ENCODE data around the gene ROR1. TPM values are rescaled to one million over a fixed set of nuclear protein-coding genes. Genes with fewer than 3 reads are reported as not detected.

The ROR1 gene
- total and polyA plus RNA-seq, 8 donors = 25.5 to 95.8 (median 83.0) TPM

- intact Hi-C loops (cut with DNase I) = no loop called here
- peak in 1 of 4 donors; percentile 77 for DNase-seq
- Histone ChIP-seq H3K4me3 (no peak overlapping the region), H3K36me3 (no peaks in the 10 kb centered on the region), H3K27ac (peak overlapping the region in 1 of 2 donors; percentile 69), H3K4me1 (no peaks in the 10 kb centered on the region), H3K27me3 (no peaks in the 10 kb centered on the region), H3K9me3 (no peaks in the 10 kb centered on the region)
- ATAC-seq = peak; percentile 90
- TF ChIP-seq CTCF (IDR thresholded peaks at IDR 0.05) = no peak
Measured at GRCh38 chr1:63795455-63795854, 21.6 kb downstream of the ROR1 start.

- intact Hi-C loops (cut with DNase I) = no loop called here
- TF ChIP-seq CTCF (IDR thresholded peaks at IDR 0.05) = no peak
Measured at GRCh38 chr1:63797056-63797726, 23.4 kb downstream of the ROR1 start.

GRCh38 chr1:63798284-63798683 lies 24.5 kb downstream of the ROR1 start:
- ATAC-seq = no peak
- no peak overlapping the region for H3K27ac ChIP-seq
- no peaks in the 10 kb centered on the region for H3K27me3 ChIP-seq
- no peak for TF ChIP-seq CTCF (IDR thresholded peaks at IDR 0.05)
- no peaks in the 10 kb centered on the region for H3K4me1 ChIP-seq
- no peak overlapping the region for H3K4me3 ChIP-seq
- H3K9me3 ChIP-seq = no peaks in the 10 kb centered on the region
- no peak for DNase-seq
- no peaks in the 10 kb centered on the region for H3K36me3 ChIP-seq
- intact Hi-C loops (cut with DNase I) = no loop called here

More at GRCh38 chr1:63797056-63797726, 23.4 kb downstream of the ROR1 start:
- ATAC-seq (no peak), DNase-seq (no peak)
- H3K27ac ChIP-seq = no peak overlapping the region
- H3K4me1 ChIP-seq = no peaks in the 10 kb centered on the region
- no peak overlapping the region for H3K4me3 ChIP-seq
- no peaks in the 10 kb centered on the region for H3K36me3 ChIP-seq
- H3K9me3 ChIP-seq = no peaks in the 10 kb centered on the region
- no peaks in the 10 kb centered on the region for H3K27me3 ChIP-seq

DNA sequence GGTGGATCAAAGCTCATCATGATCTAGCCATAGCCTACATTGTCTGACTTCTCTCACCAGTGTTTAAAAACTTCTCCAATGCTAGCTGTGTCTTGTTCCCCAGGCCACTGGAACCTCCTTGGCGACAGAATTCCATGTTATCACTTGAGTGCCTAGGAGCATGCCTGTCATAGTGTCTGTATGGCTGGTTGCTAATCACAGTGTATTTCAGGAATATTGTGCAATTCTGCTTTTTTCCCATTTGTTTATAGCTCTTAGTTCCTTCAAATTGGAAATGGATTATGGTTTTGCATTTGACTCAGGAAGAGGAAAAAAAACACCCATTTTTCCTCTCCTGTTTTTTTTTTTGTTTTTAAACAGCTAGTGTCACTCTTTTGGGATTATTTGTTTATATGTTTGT lies 25.5 kb downstream of the ROR1 start:
- Histone ChIP-seq H3K36me3 (no peaks in the 10 kb centered on the region), H3K27me3 (no peaks in the 10 kb centered on the region), H3K4me3 (no peak overlapping the region), H3K9me3 (no peaks in the 10 kb centered on the region), H3K4me1 (no peaks in the 10 kb centered on the region), H3K27ac (no peak overlapping the region)
- no peak for ATAC-seq
- TF ChIP-seq CTCF (IDR thresholded peaks at IDR 0.05) = no peak
- no peak for DNase-seq
- intact Hi-C loops (cut with DNase I) = no loop called here

DNA sequence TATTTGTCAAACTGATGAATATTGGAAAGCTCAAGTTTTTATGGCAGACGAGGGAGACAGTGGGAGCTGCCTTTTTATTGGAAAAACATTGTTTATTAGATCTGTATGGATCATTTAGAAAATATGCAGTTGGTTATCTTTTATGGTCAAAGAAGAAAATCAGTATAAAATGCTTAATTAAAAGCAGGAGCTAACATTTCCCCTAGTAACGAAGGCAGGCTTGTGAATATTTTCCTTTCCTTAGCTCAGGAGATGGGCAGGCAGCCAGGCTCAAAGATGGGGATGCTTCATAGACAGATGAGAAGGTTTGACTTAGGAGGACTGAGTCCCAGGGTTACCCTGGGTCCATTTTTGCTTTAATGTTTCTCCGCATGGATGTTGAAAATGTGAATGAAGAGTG lies 26.0 kb downstream of the ROR1 start:
- TF ChIP-seq CTCF (IDR thresholded peaks at IDR 0.05) = no peak
- no peak for DNase-seq
- H3K27ac ChIP-seq = no peak overlapping the region
- no peak for ATAC-seq
- no peaks in the 10 kb centered on the region for H3K36me3 ChIP-seq
- H3K4me3 ChIP-seq = no peak overlapping the region
- H3K27me3 ChIP-seq = no peaks in the 10 kb centered on the region
- intact Hi-C loops (cut with DNase I) = no loop called here
- no peaks in the 10 kb centered on the region for H3K4me1 ChIP-seq
- no peaks in the 10 kb centered on the region for H3K9me3 ChIP-seq
